Ovary (tissue), 3 donors: ENCODE measurements around the gene SLC13A2.

ENCODE experiments used
- CTCF ChIP-seq, 3 donors: fragments of 450-650 bp in 2 of 3; fragments of 200-600 bp in 1 of 3; IDR thresholded peaks; one replicate each; pipeline versions ENCODE4 v1.5.1 to v1.8.0; 2016 to 2022; ENCODE audit warnings: antibody characterized with exemption in 3 of 3, mild to moderate bottlenecking in 1 of 3
- EP300 ChIP-seq: sonication (generic); formaldehyde crosslinking; IDR thresholded peaks from one replicate; pipeline ENCODE4 v1.6.1; 2017; ENCODE audit warnings: antibody characterized with exemption
- POLR2A ChIP-seq: fragments of 450-650 bp; IDR thresholded peaks from one replicate; pipeline ENCODE4 v1.6.1; 2017; ENCODE audit warnings: antibody characterized with exemption, mild to moderate bottlenecking, moderate library complexity
- donor health status: DM: no; HTN: no; CAD: no.

GRCh38 chr17:28485049-28485448 is 11.6 kb downstream of the SLC13A2 start:
- no peak for TF ChIP-seq CTCF (IDR thresholded peaks at IDR 0.05)
- no peak for TF ChIP-seq POLR2A
- TF ChIP-seq EP300 = no peak
